ENCODE measurements around the gene TSEN2. TPM values are rescaled to one million over a fixed set of nuclear protein-coding genes. Genes with fewer than 3 reads are reported as not detected.

TSEN2 gene
- total and polyA plus RNA-seq, 10 of the 15 experiments (the other 5 are each of a cell fraction or from before 2014, with no cell fraction given) = 17.7 to 32.3 (median 24.3) TPM

GRCh38 chr3:12476238-12476897 lies 7.9 kb upstream of the TSEN2 start:
- Histone ChIP-seq H3K4me2 (ENCODE audit: control insufficient read depth, insufficient read depth) (no peak overlapping the region), H3K79me2 (ENCODE audit: control insufficient read depth, insufficient read depth, low read length) (no peaks in the 10 kb centered on the region), H4K20me1 (ENCODE audit: control insufficient read depth, insufficient read depth) (no peaks in the 10 kb centered on the region), H3K27ac (ENCODE audit: control insufficient read depth, insufficient read depth) (no peak overlapping the region), H3K36me3 (ENCODE audit: control insufficient read depth in 2 of 2, insufficient read depth in 2 of 2, low read length in 1 of 2) (no peaks in the 10 kb centered on the region), H3K4me1 (ENCODE audit: control insufficient read depth, insufficient read depth, low read length) (no peaks in the 10 kb centered on the region), H3K9ac (ENCODE audit: control insufficient read depth, insufficient read depth, low read length) (no peak overlapping the region), H3K4me3 (no peak overlapping the region), H3K27me3 (replicated peaks in 1 of 2; ENCODE audit: control insufficient read depth in 2 of 2, insufficient read depth in 2 of 2, low read length in 1 of 2) (0 out of 4 replicates have a peak, but pooled peaks cover 0 to under 1% of the 10 kb centered on the region in 2 experiments), H3K9me3 (replicated peaks; ENCODE audit: control insufficient read depth, insufficient read depth, low read length) (no peaks in the 10 kb centered on the region), H2AFZ (ENCODE audit: control insufficient read depth, low read depth, low read length) (no peak overlapping the region)
- FAIRE-seq = no peak
- no TSS peak for BruUV-seq (replicated peaks)
- in situ Hi-C loops (cut with MboI) (loop anchor here (5.0 kb wide), 1 partner anchor 339 kb away; no protein-coding TSS in a partner anchor), intact Hi-C loops (cut with micrococcal nuclease; ENCODE audit: unreplicated experiment) (loop anchor here (10.0 kb wide), 1 partner anchor 182 kb away; no protein-coding TSS in a partner anchor)
- ChIA-PET SMC1A (ENCODE audit: uncharacterized antibody, unreplicated experiment) (interaction anchor here (0.6 to 6.5 kb wide), 5 partner anchors 124 to 339 kb away, joined by 3 to 187 read pairs (median 5); no protein-coding TSS in a partner anchor), RAD21 (ENCODE audit: unreplicated experiment) (interaction anchor here (1.4 kb wide), 2 partner anchors 341 to 344 kb away, joined by 5 to 8 read pairs; no protein-coding TSS in a partner anchor), CTCF (interaction anchor here (0.9 to 4.9 kb wide), 4 partner anchors 299 to 344 kb away, joined by 3 to 16 read pairs (median 4); no protein-coding TSS in a partner anchor), POLR2A (interaction anchor here (0.8 kb wide), 1 partner anchor 83 kb away, joined by 3 read pairs; no protein-coding TSS in a partner anchor)
- WGBS (ENCODE audit: insufficient coverage, insufficient replicate concordance, low lambda C conversion rate, missing lambda C conversion rate) = 35% methylated on average over 5 of the region's 5 CpGs
- no peak for DNase-seq (ENCODE audit: low read depth, low spot score)
- ATAC-seq = no peak
- TF ChIP-seq NRF1 (conservative IDR thresholded peaks at IDR 0.05; ENCODE audit: low read depth, low read length) (no peak), MYC (IDR thresholded peaks at IDR 0.05; ENCODE audit: insufficient read depth, insufficient read length, insufficient replicate concordance, low read length, severe bottlenecking) (no peak), CHD1 (IDR thresholded peaks at IDR 0.05; ENCODE audit: low read depth, low read length) (no peak), NR2F1 (conservative IDR thresholded peaks at IDR 0.05) (no peak), POLR2AphosphoS2 (IDR thresholded peaks at IDR 0.05; ENCODE audit: low read depth, low read length) (no peak), YY1 (IDR thresholded peaks at IDR 0.05; ENCODE audit: low read depth, low read length) (no peak), SREBF1 (IDR thresholded peaks at IDR 0.05; ENCODE audit: low read length) (no peak), ATF7 (IDR thresholded peaks at IDR 0.05; ENCODE audit: low read depth) (no peak), SUPT20H (IDR thresholded peaks at IDR 0.05; ENCODE audit: borderline replicate concordance, control insufficient read depth, low read depth, low read length) (no peak), BHLHE40 (IDR thresholded peaks at IDR 0.05; ENCODE audit: borderline replicate concordance in 1 of 2, low read depth in 2 of 2, low read length in 1 of 2) (no peak), RAD51 (IDR thresholded peaks at IDR 0.05) (no peak), ZNF24 (IDR thresholded peaks at IDR 0.05) (no peak), EGR1 (IDR thresholded peaks at IDR 0.05; ENCODE audit: borderline replicate concordance in 1 of 2, low read depth in 2 of 2, low read length in 2 of 2) (no peak), JUNB (IDR thresholded peaks at IDR 0.05) (no peak), FOXK2 (IDR thresholded peaks at IDR 0.05) (no peak), POLR2A (IDR thresholded peaks at IDR 0.05; ENCODE audit: low read depth, low read length) (no peak), GATAD2B (conservative IDR thresholded peaks at IDR 0.05; ENCODE audit: low read depth) (no peak)
- TF ChIP-seq, protein P1, sequence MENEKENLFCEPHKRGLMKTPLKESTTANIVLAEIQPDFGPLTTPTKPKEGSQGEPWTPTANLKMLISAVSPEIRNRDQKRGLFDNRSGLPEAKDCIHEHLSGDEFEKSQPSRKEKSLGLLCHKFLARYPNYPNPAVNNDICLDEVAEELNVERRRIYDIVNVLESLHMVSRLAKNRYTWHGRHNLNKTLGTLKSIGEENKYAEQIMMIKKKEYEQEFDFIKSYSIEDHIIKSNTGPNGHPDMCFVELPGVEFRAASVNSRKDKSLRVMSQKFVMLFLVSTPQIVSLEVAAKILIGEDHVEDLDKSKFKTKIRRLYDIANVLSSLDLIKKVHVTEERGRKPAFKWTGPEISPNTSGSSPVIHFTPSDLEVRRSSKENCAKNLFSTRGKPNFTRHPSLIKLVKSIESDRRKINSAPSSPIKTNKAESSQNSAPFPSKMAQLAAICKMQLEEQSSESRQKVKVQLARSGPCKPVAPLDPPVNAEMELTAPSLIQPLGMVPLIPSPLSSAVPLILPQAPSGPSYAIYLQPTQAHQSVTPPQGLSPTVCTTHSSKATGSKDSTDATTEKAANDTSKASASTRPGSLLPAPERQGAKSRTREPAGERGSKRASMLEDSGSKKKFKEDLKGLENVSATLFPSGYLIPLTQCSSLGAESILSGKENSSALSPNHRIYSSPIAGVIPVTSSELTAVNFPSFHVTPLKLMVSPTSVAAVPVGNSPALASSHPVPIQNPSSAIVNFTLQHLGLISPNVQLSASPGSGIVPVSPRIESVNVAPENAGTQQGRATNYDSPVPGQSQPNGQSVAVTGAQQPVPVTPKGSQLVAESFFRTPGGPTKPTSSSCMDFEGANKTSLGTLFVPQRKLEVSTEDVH (IDR thresholded peaks at IDR 0.05; ENCODE audit: low read depth, partially characterized antibody) = no peak
- TF ChIP-seq, protein P2, sequence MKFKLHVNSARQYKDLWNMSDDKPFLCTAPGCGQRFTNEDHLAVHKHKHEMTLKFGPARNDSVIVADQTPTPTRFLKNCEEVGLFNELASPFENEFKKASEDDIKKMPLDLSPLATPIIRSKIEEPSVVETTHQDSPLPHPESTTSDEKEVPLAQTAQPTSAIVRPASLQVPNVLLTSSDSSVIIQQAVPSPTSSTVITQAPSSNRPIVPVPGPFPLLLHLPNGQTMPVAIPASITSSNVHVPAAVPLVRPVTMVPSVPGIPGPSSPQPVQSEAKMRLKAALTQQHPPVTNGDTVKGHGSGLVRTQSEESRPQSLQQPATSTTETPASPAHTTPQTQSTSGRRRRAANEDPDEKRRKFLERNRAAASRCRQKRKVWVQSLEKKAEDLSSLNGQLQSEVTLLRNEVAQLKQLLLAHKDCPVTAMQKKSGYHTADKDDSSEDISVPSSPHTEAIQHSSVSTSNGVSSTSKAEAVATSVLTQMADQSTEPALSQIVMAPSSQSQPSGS (IDR thresholded peaks at IDR 0.05; ENCODE audit: low read length) = no peak
